HepG2 (cell line): ENCODE measurements around the gene GMPPA. TPM values are rescaled to one million over a fixed set of nuclear protein-coding genes. Genes with fewer than 3 reads are reported as not detected.

ENCODE experiments used
- ARID3A ChIP-seq: IDR thresholded peaks from 2 replicates; pipeline ENCODE4 v1.6.1; 2012; ENCODE audit warnings: low read depth, low read length, improper control_type of control experiment
- BRD4 ChIP-seq: sonication (generic); formaldehyde crosslinking; IDR thresholded peaks from 2 replicates; pipeline ENCODE4 v1.4.0; 2020; ENCODE audit warnings: missing genetic modification reagents
- CREB1 ChIP-seq, 2 experiments: fragments of 450-650 bp in 1 of 2; IDR thresholded peaks; 2 replicates each; pipeline ENCODE4 v1.6.1; 2016 to 2017; ENCODE audit warnings: control low read depth in 1 of 2, mild to moderate bottlenecking in 1 of 2, missing compliant biosample characterization in 1 of 2, missing genetic modification characterization in 1 of 2
- DNMT1 ChIP-seq: sonication (generic); formaldehyde crosslinking; IDR thresholded peaks from 2 replicates; pipeline ENCODE4 v1.5.1; 2020; ENCODE audit warnings: mild to moderate bottlenecking, missing genetic modification reagents
- ETV5 ChIP-seq: IDR thresholded peaks from 2 replicates; pipeline ENCODE4 v1.6.1; 2018; ENCODE audit warnings: missing biosample characterization, missing genetic modification reagents, inconsistent platforms, borderline replicate concordance
- FIP1L1 ChIP-seq: fragments of 200-400 bp; formaldehyde crosslinking; IDR thresholded peaks from 2 replicates; pipeline ENCODE4 v1.6.1; 2018; ENCODE audit warnings: low read depth, mild to moderate bottlenecking, low read length, moderate library complexity, borderline replicate concordance; ENCODE audit not compliant: insufficient read depth
- GZF1 ChIP-seq: sonication (generic); formaldehyde crosslinking; IDR thresholded peaks from 2 replicates; pipeline ENCODE4 v1.5.1; 2020; ENCODE audit warnings: mild to moderate bottlenecking, missing genetic modification reagents
- HCFC1 ChIP-seq: fragments of 150-350 bp; IDR thresholded peaks from 2 replicates; pipeline ENCODE4 v1.6.1; 2014; ENCODE audit warnings: low read depth, low read length
- KDM1A ChIP-seq: IDR thresholded peaks from 2 replicates; pipeline ENCODE4 v1.6.1; 2016; ENCODE audit warnings: missing compliant biosample characterization
- NR2F6 ChIP-seq, 2 experiments: IDR thresholded peaks; 2 replicates each; pipeline ENCODE4 v1.6.1; 2016; ENCODE audit warnings: antibody characterized with exemption in 1 of 2, mild to moderate bottlenecking in 1 of 2
- POLR2A ChIP-seq, 2 experiments: IDR thresholded peaks; 2 replicates each; pipeline ENCODE4 v1.6.1; 2011; ENCODE audit warnings: low read depth in 2 of 2, low read length in 2 of 2, mild to moderate bottlenecking in 1 of 2, moderate library complexity in 1 of 2; ENCODE audit not compliant: insufficient read depth in 1 of 2
- SNAPC2 ChIP-seq: sonication (generic); formaldehyde crosslinking; IDR thresholded peaks from 2 replicates; pipeline ENCODE4 v1.8.1; 2022; ENCODE audit warnings: mild to moderate bottlenecking, missing genetic modification reagents
- SRSF1 ChIP-seq: fragments of 200-400 bp; formaldehyde crosslinking; optimal IDR thresholded peaks from 2 replicates; pipeline ENCODE3; 2017; ENCODE audit warnings: mild to moderate bottlenecking, low read depth, low read length, moderate library complexity
- SRSF4 ChIP-seq: fragments of 200-400 bp; formaldehyde crosslinking; IDR thresholded peaks from one replicate; pipeline ENCODE4 v1.6.1; 2018; ENCODE audit warnings: mild to moderate bottlenecking, low read depth, low read length, moderate library complexity; ENCODE audit not compliant: poor library complexity, severe bottlenecking
- TEAD2 ChIP-seq: sonication (generic); formaldehyde crosslinking; IDR thresholded peaks from 2 replicates; pipeline ENCODE4 v1.9.0; 2021; ENCODE audit warnings: missing genetic modification reagents
- TOE1 ChIP-seq: sonication (generic); formaldehyde crosslinking; IDR thresholded peaks from 2 replicates; pipeline ENCODE4 v1.4.0; 2020; ENCODE audit warnings: mild to moderate bottlenecking, missing genetic modification reagents
- ZBTB33 ChIP-seq: sonication (generic); formaldehyde crosslinking; IDR thresholded peaks from 2 replicates; pipeline ENCODE4 v1.4.0; 2020; ENCODE audit warnings: missing genetic modification reagents
- ZFP36L1 ChIP-seq: sonication (generic); formaldehyde crosslinking; IDR thresholded peaks from 2 replicates; pipeline ENCODE4 v1.8.0; 2022; ENCODE audit warnings: mild to moderate bottlenecking, missing genetic modification reagents, moderate library complexity
- ZNF33B ChIP-seq: sonication (generic); formaldehyde crosslinking; IDR thresholded peaks from 2 replicates; pipeline ENCODE4 v1.5.1; 2020; ENCODE audit warnings: mild to moderate bottlenecking, missing genetic modification reagents
- ZNF430 ChIP-seq: sonication (generic); formaldehyde crosslinking; IDR thresholded peaks from 2 replicates; pipeline ENCODE4 v1.9.0; 2021; ENCODE audit warnings: mild to moderate bottlenecking, missing genetic modification reagents
- ZNF446 ChIP-seq: sonication (generic); formaldehyde crosslinking; IDR thresholded peaks from 2 replicates; pipeline ENCODE4 v1.5.0; 2020; ENCODE audit warnings: mild to moderate bottlenecking, missing genetic modification reagents
- ZNF451 ChIP-seq: sonication (generic); formaldehyde crosslinking; IDR thresholded peaks from 2 replicates; pipeline ENCODE4 v1.5.0; 2020; ENCODE audit warnings: mild to moderate bottlenecking, missing genetic modification reagents
- ZNF598 ChIP-seq: sonication (generic); formaldehyde crosslinking; IDR thresholded peaks from 2 replicates; pipeline ENCODE4 v1.5.1; 2020; ENCODE audit warnings: mild to moderate bottlenecking, missing genetic modification reagents, borderline replicate concordance
- ZNF749 ChIP-seq: sonication (generic); formaldehyde crosslinking; IDR thresholded peaks from 2 replicates; pipeline ENCODE4 v1.8.0; 2022; ENCODE audit warnings: mild to moderate bottlenecking, missing genetic modification reagents, moderate library complexity, borderline replicate concordance
- ZNF891 ChIP-seq: sonication (generic); formaldehyde crosslinking; IDR thresholded peaks from 2 replicates; pipeline ENCODE4 v1.5.0; 2020; ENCODE audit warnings: mild to moderate bottlenecking, missing genetic modification reagents
- ZSCAN5A ChIP-seq: sonication (generic); formaldehyde crosslinking; IDR thresholded peaks from 2 replicates; pipeline ENCODE4 v1.8.0; 2022; ENCODE audit warnings: mild to moderate bottlenecking, missing genetic modification reagents, borderline replicate concordance
- polyA plus RNA-seq, 8 experiments: library from polyadenylated mRNA; depleted of rRNA in 3 of 8; stranded (reverse) in 7 of 8; unstranded in 1 of 8; fragments of >200 nt; fragmentation: Illumina TruSeq in 4 of 8; extraction: Trizol in 4 of 8; gene quantifications; 2 replicates each; pipeline versions ENCODE4 v1.2.1 to v1.2.3, GENCODE V29; 2011 to 2016; ENCODE audit warnings: low read depth in 4 of 8, missing spikeins in 1 of 8, mixed read lengths in 1 of 8; ENCODE audit not compliant: insufficient read depth in 1 of 8
- total RNA-seq, 5 experiments: library from RNA; depleted of rRNA; stranded (reverse); fragments of >200 nt; fragmentation: Illumina TruSeq; extraction: Trizol; gene quantifications; 2 replicates each; pipeline ENCODE4 v1.2.3, GENCODE V29; 2016; ENCODE audit warnings: low read depth in 1 of 5

GMPPA gene
- total and polyA plus RNA-seq, 2 of the 13 experiments (the other 11 are each of a cell fraction or from before 2014, with no cell fraction given) = 81.1 to 106 TPM

- TF ChIP-seq TOE1 = no peak; the same call in 1 of the 2 replicates
- TF ChIP-seq ZNF891 (CRISPR knock-in tag) = peak; percentile 92
- peak; percentile 91 for TF ChIP-seq ZNF451 (CRISPR knock-in tag)
- peak; percentile 69 for TF ChIP-seq CREB1 (IDR thresholded peaks at IDR 0.05)
- no peak; the same call in 1 of the 2 replicates for TF ChIP-seq CREB1 (CRISPR knock-in tag; IDR thresholded peaks at IDR 0.05)
- TF ChIP-seq POLR2A (IDR thresholded peaks at IDR 0.05; ENCODE audit: insufficient read depth in 1 of 2, low read depth in 2 of 2, low read length in 2 of 2) = no peak
- peak; percentile 54; the same call in 1 of the 2 replicates for TF ChIP-seq ZNF33B
- TF ChIP-seq KDM1A (CRISPR knock-in tag) = no peak
- peak; percentile 99 for TF ChIP-seq ZBTB33 (CRISPR knock-in tag)
- TF ChIP-seq GZF1 = no peak
- peak; percentile 71; the same call in 1 of the 2 replicates for TF ChIP-seq ZNF749 (CRISPR knock-in tag)
- TF ChIP-seq ZNF598 (CRISPR knock-in tag) = peak; percentile 66; the same call in 1 of the 2 replicates
- no peak for TF ChIP-seq FIP1L1
- no peak; the same call in 1 of the 2 replicates for TF ChIP-seq ZNF430 (CRISPR knock-in tag)
- no peak for TF ChIP-seq SRSF4
- TF ChIP-seq ETV5 (CRISPR knock-in tag) = peak; percentile 39; the same call in 1 of the 2 replicates
- no peak for TF ChIP-seq ZFP36L1
- no peak for TF ChIP-seq SRSF1
- peak; percentile 95; the same call in 1 of the 2 replicates for TF ChIP-seq DNMT1 (CRISPR knock-in tag)
- no peak for TF ChIP-seq TEAD2 (CRISPR knock-in tag)
- 0 out of 2 replicates have a peak, but pooled peaks have one; percentile 60 for TF ChIP-seq BRD4 (CRISPR knock-in tag)
- TF ChIP-seq ARID3A = no peak
- TF ChIP-seq NR2F6 (IDR thresholded peaks at IDR 0.05) = no peak
- peak; percentile 73; the same call in 1 of the 2 replicates for TF ChIP-seq NR2F6 (CRISPR knock-in tag; IDR thresholded peaks at IDR 0.05)
- TF ChIP-seq HCFC1 = no peak
- TF ChIP-seq SNAPC2 (CRISPR knock-in tag) = no peak
- TF ChIP-seq ZSCAN5A = no peak
- TF ChIP-seq ZNF446 (CRISPR knock-in tag) = peak; percentile 29; the same call in 1 of the 2 replicates
Observed at GRCh38 chr2:219541611-219542180, 43.0 kb downstream of the GMPPA start (continued).
